Thyroid gland (tissue), 4 donors: ENCODE results near the gene FAM13C.

Experiments used
- POLR2A ChIP-seq, 2 donors: fragments of 450-650 bp; IDR thresholded peaks; one replicate each; pipeline ENCODE4 v1.6.1; 2017; ENCODE audit warnings: antibody characterized with exemption in 2 of 2, mild to moderate bottlenecking in 2 of 2, moderate library complexity in 1 of 2
- TF ChIP-seq, protein P1 (sequence below), 6 experiments: fragments of 200-600 bp in 3 of 6; fragments of 450-650 bp in 3 of 6; sonication (generic) in 3 of 6; IDR thresholded peaks; one replicate each; pipeline ENCODE4 v1.5.1; 2016 to 2019; ENCODE audit warnings: antibody characterized with exemption in 6 of 6, mild to moderate bottlenecking in 2 of 6, inconsistent platforms in 1 of 6, moderate library complexity in 1 of 6

DNA sequence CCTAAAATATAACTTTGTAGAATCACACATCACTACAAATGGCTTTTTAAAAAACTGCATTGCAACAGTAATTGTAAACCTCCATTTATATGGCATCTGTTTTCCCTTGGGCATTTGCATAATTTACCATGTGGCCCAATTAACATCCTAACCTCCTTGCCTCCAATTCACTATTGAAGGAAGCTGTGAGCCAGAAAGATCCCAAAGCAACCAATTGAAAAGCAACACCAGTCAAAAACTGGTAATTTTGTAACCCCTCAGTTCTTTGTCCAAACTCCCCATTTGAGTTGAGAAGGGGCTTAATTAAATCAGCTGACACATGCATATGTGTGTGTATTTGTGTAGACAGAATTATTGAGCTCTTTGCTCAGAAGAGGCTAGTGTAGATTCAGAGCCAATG is 90.3 kb downstream of the FAM13C start:
- TF ChIP-seq, protein P1, sequence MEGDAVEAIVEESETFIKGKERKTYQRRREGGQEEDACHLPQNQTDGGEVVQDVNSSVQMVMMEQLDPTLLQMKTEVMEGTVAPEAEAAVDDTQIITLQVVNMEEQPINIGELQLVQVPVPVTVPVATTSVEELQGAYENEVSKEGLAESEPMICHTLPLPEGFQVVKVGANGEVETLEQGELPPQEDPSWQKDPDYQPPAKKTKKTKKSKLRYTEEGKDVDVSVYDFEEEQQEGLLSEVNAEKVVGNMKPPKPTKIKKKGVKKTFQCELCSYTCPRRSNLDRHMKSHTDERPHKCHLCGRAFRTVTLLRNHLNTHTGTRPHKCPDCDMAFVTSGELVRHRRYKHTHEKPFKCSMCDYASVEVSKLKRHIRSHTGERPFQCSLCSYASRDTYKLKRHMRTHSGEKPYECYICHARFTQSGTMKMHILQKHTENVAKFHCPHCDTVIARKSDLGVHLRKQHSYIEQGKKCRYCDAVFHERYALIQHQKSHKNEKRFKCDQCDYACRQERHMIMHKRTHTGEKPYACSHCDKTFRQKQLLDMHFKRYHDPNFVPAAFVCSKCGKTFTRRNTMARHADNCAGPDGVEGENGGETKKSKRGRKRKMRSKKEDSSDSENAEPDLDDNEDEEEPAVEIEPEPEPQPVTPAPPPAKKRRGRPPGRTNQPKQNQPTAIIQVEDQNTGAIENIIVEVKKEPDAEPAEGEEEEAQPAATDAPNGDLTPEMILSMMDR (IDR thresholded peaks at IDR 0.05): no peak
- TF ChIP-seq POLR2A (IDR thresholded peaks at IDR 0.05): no peak
